ENCODE data around the gene SETD9.

The SETD9 gene

GRCh38 chr5:56941981-56942380 lies 32.6 kb downstream of the SETD9 start:
- no peak for DNase-seq

DNA sequence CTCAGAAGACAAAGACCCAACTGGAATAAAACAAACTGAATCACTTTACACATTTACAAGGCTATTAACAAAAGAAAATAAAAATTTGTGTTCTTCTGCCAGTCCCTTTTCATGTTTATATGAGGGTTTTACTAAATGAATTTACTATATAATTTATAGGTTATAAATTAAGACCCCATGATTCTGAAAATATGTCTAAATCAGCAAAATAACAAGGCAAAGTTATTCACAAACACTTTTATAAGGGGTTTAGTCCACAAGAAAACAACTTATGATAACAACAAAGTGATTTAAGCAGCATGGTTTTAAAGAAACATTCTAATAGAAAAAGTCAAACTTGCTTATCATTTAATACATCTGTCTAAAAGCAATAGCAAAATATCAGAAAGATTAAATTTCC lies 37.7 kb downstream of the SETD9 start:
- DNase-seq = no peak

DNA sequence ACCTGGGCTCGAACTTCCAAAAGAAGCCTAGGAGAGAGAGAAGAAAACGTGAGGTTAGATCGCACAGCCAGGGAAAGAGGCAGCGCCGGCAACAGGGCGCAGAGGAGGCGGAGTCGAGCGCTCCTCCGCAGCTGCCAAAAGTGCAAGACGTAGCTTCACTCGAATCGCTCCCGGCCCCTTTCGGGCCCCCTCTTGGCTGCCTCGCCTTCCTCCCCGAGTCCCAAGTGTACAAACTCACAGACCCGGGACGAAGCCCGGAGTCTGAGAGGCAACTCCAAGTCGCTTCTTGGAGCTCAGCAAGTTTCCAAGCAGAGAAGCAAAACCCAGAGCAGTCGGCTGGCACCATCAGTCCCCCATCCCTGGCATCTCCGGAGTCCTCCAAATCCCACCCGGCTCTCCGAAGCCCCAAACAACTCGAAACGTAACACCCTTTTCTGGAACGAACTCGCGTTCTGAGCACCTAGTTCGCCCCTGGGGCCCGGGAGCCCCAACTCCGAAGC lies 41.3 kb downstream of the SETD9 start:
- DNase-seq = peak; percentile 41

DNA sequence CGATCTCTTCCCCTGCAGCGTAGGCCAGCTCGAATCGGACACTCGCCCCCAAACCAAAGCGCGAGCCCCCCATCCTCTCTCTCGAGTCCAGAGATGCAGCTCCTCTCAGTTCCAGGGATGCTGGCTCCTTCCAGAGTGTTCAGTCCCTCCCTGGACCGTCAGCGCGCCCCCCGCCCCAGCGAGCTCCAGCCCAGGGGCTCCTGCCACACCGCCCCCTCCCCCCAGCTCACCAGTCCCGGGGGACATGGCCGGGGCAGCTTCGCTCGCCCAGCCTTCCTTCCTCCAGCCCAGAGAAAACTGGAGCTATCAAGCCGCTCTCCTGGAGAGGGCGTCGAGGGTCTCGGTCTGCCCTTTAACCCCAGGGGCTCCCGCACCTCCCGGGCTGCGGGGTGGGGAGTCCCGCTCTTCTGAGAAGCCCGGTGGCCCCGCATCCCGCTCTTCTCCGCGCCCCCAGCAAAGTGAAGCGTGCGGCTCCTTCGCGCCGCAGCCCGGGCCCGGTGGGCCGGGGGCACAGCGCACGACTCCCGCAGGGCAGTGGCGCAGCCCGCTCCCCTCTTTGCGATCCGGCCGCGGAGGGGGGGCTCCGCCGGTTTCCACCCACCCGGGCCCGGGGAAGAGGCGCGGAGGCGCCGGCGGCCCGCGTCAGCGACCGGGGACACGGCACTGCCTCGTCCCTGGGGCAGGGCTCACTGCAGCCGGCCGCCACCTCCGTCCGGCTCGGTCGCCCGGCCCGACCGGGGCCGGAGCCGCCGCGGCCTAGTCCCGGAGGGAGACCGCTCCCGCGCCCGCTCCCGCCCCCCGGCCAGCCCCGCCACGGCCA lies 41.9 kb downstream of the SETD9 start:
- DNase-seq = peak; percentile 4

DNA sequence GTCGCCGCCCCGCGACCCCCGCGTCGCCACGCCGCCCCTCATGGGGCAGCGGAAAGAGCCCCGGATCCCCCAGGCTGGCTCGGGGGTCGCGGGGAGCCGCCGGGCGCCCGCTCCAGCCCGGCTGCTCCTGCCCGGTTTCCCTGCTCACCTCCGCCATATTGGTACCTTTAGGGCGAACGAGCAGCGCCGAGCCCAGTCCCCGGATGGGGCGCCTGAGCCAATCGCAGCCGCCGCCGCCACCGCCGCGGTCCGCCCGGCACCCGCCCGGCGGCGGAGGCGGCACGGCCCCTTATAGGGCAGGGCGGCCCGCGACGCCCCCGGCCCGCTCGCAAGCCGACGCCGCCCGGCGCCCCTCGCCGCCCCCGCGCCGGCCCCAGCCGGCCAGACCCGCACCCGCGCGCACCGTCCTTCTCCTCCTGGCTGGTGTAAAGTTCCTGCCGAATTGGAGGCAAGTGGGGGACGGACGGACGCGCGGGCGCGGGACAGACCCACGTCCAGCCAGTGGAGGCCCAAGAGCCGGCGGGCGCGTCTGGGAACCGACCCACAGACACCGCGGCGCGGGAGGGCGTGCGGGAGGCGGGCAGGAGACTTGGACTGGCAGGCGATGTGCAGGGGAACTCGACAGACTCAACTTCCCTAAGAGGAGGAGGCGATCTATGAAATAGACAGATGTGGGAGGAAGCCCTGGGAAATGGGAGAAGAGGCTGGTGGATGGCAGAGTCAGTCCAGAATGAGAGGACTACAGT lies 42.7 kb downstream of the SETD9 start, which contains the start of gene MIER3:
Gene MIER3 (minus strand): TSS at position 178 of the 746 bp plus-strand sequence. CDS start 21 bp downstream, at position 157.
- peak; percentile 72 for DNase-seq

GRCh38 chr5:56954262-56954661 lies 44.9 kb downstream of the SETD9 start:
- no peak for DNase-seq

- DNase-seq = no peak
Measured at GRCh38 chr5:56958595-56958994, 49.2 kb downstream of the SETD9 start.

GRCh38 chr5:56959326-56959725 lies 49.9 kb downstream of the SETD9 start:
- no peak for DNase-seq

- no peak for DNase-seq
Measured at GRCh38 chr5:56961746-56962145, 52.4 kb downstream of the SETD9 start.

GRCh38 chr5:56962286-56962685 lies 52.9 kb downstream of the SETD9 start:
- no peak for DNase-seq

DNA sequence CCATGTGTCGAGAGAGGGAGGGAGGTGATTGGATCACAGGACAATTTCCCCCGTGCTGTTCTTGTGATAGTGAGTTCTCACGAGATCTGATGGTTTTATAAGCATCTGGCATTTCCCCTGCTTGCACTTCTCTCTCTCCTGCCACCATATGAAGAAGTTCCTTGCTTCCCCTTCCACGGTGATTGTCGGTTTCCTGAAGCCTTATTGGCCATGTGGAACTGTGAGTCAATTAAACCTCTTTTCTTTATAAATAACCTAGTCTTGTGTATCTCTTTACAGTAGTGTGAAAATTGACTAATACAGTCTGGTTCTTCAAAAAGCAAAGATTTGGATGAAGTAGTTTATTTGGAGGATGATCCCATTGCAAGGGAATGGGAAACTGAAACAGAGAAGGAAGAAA lies 53.9 kb downstream of the SETD9 start:
- DNase-seq = no peak

GRCh38 chr5:56964173-56964572 lies 54.8 kb downstream of the SETD9 start:
- DNase-seq = no peak

Measured in activated gamma-delta T cell treated with Interleukin-2 at 50 U/mL for 16 hours (primary cell).